Immature natural killer cell (primary cell): ENCODE measurements around the gene UBE2QL1. TPM values are rescaled to one million over a fixed set of nuclear protein-coding genes. Genes with fewer than 3 reads are reported as not detected.

ENCODE experiments used
- DNase-seq, 3 donors: peaks; one replicate each; pipeline ENCODE4 v3.0.0; 2022; ENCODE audit warnings: mixed read lengths in 1 of 3
- H3K27ac Mint-ChIP-seq, 6 donors: one replicate each; pipeline ENCODE4 v1.8.0; 2020; ENCODE audit warnings: mixed read lengths in 6 of 6, mild to moderate bottlenecking in 5 of 6, inconsistent platforms in 4 of 6, moderate library complexity in 3 of 6
- H3K27me3 Mint-ChIP-seq, 3 donors: one replicate each; pipeline ENCODE4 v1.8.0; 2020 to 2021; ENCODE audit warnings: low read depth in 3 of 3, mild to moderate bottlenecking in 3 of 3, mixed read lengths in 3 of 3, moderate library complexity in 3 of 3, inconsistent platforms in 1 of 3
- H3K36me3 Mint-ChIP-seq, 3 donors: one replicate each; pipeline ENCODE4 v1.8.0; 2020; ENCODE audit warnings: mixed read lengths in 3 of 3, inconsistent platforms in 2 of 3, mild to moderate bottlenecking in 2 of 3
- H3K4me1 Mint-ChIP-seq, 2 donors: one replicate each; pipeline ENCODE4 v1.8.0; 2020; ENCODE audit warnings: inconsistent platforms in 2 of 2, mild to moderate bottlenecking in 2 of 2, mixed read lengths in 2 of 2, moderate library complexity in 1 of 2
- H3K4me3 Mint-ChIP-seq, 5 donors: one replicate each; pipeline ENCODE4 v1.8.0; 2020; ENCODE audit warnings: mild to moderate bottlenecking in 5 of 5, mixed read lengths in 5 of 5, inconsistent platforms in 3 of 5, moderate library complexity in 3 of 5
- H3K9me3 Mint-ChIP-seq, 6 donors: one replicate each; pipeline ENCODE4 v1.8.0; 2020; ENCODE audit warnings: mild to moderate bottlenecking in 6 of 6, mixed read lengths in 6 of 6, inconsistent platforms in 4 of 6, moderate library complexity in 3 of 6
- polyA plus RNA-seq, 3 donors: library from polyadenylated mRNA; unstranded; fragments of 300-500 nt; fragmentation: Illumina TruSeq; gene quantifications; one replicate each; pipeline ENCODE4 v1.2.3, GENCODE V29; 2021

Gene UBE2QL1
- polyA plus RNA-seq, 3 donors from 2014 or later = not detected

- Mint-ChIP-seq H3K27me3 (peaks cover 0 to 9% (median 6%) of the 10 kb centered on the region in 3 donors), H3K36me3 (no peaks in the 10 kb centered on the region), H3K27ac (no peak overlapping the region), H3K9me3 (no peaks in the 10 kb centered on the region), H3K4me1 (no peaks in the 10 kb centered on the region), H3K4me3 (no peak overlapping the region)
- no peak for DNase-seq
Observed at GRCh38 chr5:6516823-6517222, 68.2 kb downstream of the UBE2QL1 start.

GRCh38 chr5:6517510-6517909, 68.9 kb downstream of the UBE2QL1 start:
- Mint-ChIP-seq H3K27ac (no peak overlapping the region), H3K27me3 (peaks cover 0 to 10% (median 6%) of the 10 kb centered on the region in 3 donors), H3K4me3 (no peak overlapping the region), H3K36me3 (no peaks in the 10 kb centered on the region), H3K4me1 (no peaks in the 10 kb centered on the region), H3K9me3 (no peaks in the 10 kb centered on the region)
- DNase-seq = no peak

GRCh38 chr5:6518298-6519057, 69.8 kb downstream of the UBE2QL1 start:
- Mint-ChIP-seq H3K36me3 (no peaks in the 10 kb centered on the region), H3K4me3 (no peak overlapping the region)
- no peak for DNase-seq

GRCh38 chr5:6520201-6520600, 71.5 kb downstream of the UBE2QL1 start:
- no peak for DNase-seq
- Mint-ChIP-seq H3K27ac (no peak overlapping the region), H3K27me3 (peaks cover 2 to 10% (median 6%) of the 10 kb centered on the region in 3 donors), H3K9me3 (no peaks in the 10 kb centered on the region), H3K4me3 (no peak overlapping the region), H3K4me1 (no peaks in the 10 kb centered on the region), H3K36me3 (no peaks in the 10 kb centered on the region)

More at GRCh38 chr5:6518298-6519057, 69.8 kb downstream of the UBE2QL1 start:
- Mint-ChIP-seq H3K27me3 (peaks cover 0 to 10% (median 6%) of the 10 kb centered on the region in 3 donors), H3K9me3 (no peaks in the 10 kb centered on the region), H3K4me1 (no peaks in the 10 kb centered on the region), H3K27ac (no peak overlapping the region)

- Mint-ChIP-seq H3K9me3 (no peaks in the 10 kb centered on the region), H3K4me3 (no peak overlapping the region), H3K4me1 (no peaks in the 10 kb centered on the region), H3K27me3 (peaks cover 2 to 7% (median 2%) of the 10 kb centered on the region in 3 donors), H3K27ac (no peak overlapping the region), H3K36me3 (no peaks in the 10 kb centered on the region)
- DNase-seq = no peak
Observed at GRCh38 chr5:6522331-6522730, 73.7 kb downstream of the UBE2QL1 start.

GRCh38 chr5:6522923-6523322, 74.3 kb downstream of the UBE2QL1 start:
- no peak overlapping the region for H3K27ac Mint-ChIP-seq
- DNase-seq = no peak
- no peak overlapping the region for H3K4me3 Mint-ChIP-seq
- no peaks in the 10 kb centered on the region for H3K9me3 Mint-ChIP-seq
- H3K4me1 Mint-ChIP-seq = no peaks in the 10 kb centered on the region
- H3K36me3 Mint-ChIP-seq = no peaks in the 10 kb centered on the region
- H3K27me3 Mint-ChIP-seq = peaks cover 2 to 7% (median 2%) of the 10 kb centered on the region in 3 donors

GRCh38 chr5:6525422-6525821, 76.8 kb downstream of the UBE2QL1 start:
- H3K27me3 Mint-ChIP-seq = peaks cover 0 to 6% (median 2%) of the 10 kb centered on the region in 3 donors
- no peaks in the 10 kb centered on the region for H3K4me1 Mint-ChIP-seq
- H3K9me3 Mint-ChIP-seq = no peaks in the 10 kb centered on the region
- no peaks in the 10 kb centered on the region for H3K36me3 Mint-ChIP-seq
- no peak overlapping the region for H3K4me3 Mint-ChIP-seq
- DNase-seq = no peak
- H3K27ac Mint-ChIP-seq = no peak overlapping the region

- DNase-seq = no peak
- H3K36me3 Mint-ChIP-seq = no peaks in the 10 kb centered on the region
- no peaks in the 10 kb centered on the region for H3K4me1 Mint-ChIP-seq
- peaks cover 0 to 6% (median 6%) of the 10 kb centered on the region in 3 donors for H3K27me3 Mint-ChIP-seq
- no peak overlapping the region for H3K4me3 Mint-ChIP-seq
- H3K9me3 Mint-ChIP-seq = no peaks in the 10 kb centered on the region
- H3K27ac Mint-ChIP-seq = no peak overlapping the region
Observed at GRCh38 chr5:6525910-6526309, 77.3 kb downstream of the UBE2QL1 start.

- Mint-ChIP-seq H3K4me3 (no peak overlapping the region), H3K27ac (no peak overlapping the region), H3K9me3 (peaks cover 0 to 2% (median 0%) of the 10 kb centered on the region in 6 donors), H3K36me3 (no peaks in the 10 kb centered on the region), H3K27me3 (peaks cover 2 to 6% (median 3%) of the 10 kb centered on the region in 3 donors), H3K4me1 (no peaks in the 10 kb centered on the region)
- no peak for DNase-seq
Observed at GRCh38 chr5:6527749-6528455, 79.2 kb downstream of the UBE2QL1 start.

- Mint-ChIP-seq H3K4me1 (no peaks in the 10 kb centered on the region), H3K27ac (no peak overlapping the region), H3K4me3 (no peak overlapping the region), H3K27me3 (peaks cover 3 to 8% (median 3%) of the 10 kb centered on the region in 3 donors), H3K9me3 (peaks cover 0 to 3% (median 0%) of the 10 kb centered on the region in 6 donors), H3K36me3 (no peaks in the 10 kb centered on the region)
- DNase-seq = no peak
Observed at GRCh38 chr5:6535594-6535993, 86.9 kb downstream of the UBE2QL1 start.

GRCh38 chr5:6539060-6539459, 90.4 kb downstream of the UBE2QL1 start:
- Mint-ChIP-seq H3K36me3 (no peaks in the 10 kb centered on the region), H3K9me3 (peaks cover 0 to 2% (median 0%) of the 10 kb centered on the region in 6 donors), H3K27ac (no peak overlapping the region), H3K27me3 (peaks cover 2 to 6% (median 4%) of the 10 kb centered on the region in 3 donors), H3K4me1 (no peaks in the 10 kb centered on the region), H3K4me3 (no peak overlapping the region)
- no peak for DNase-seq

GRCh38 chr5:6540111-6540827, 91.6 kb downstream of the UBE2QL1 start:
- Mint-ChIP-seq H3K9me3 (peaks cover 0 to 2% (median 0%) of the 10 kb centered on the region in 6 donors), H3K4me1 (no peaks in the 10 kb centered on the region), H3K27ac (no peak overlapping the region), H3K27me3 (peaks cover 2 to 5% (median 4%) of the 10 kb centered on the region in 3 donors), H3K4me3 (no peak overlapping the region), H3K36me3 (no peaks in the 10 kb centered on the region)
- no peak for DNase-seq

GRCh38 chr5:6541256-6542013, 92.8 kb downstream of the UBE2QL1 start:
- H3K27ac Mint-ChIP-seq = no peak overlapping the region
- no peak for DNase-seq
- H3K27me3 Mint-ChIP-seq = peaks cover 2 to 5% (median 4%) of the 10 kb centered on the region in 3 donors
- no peaks in the 10 kb centered on the region for H3K36me3 Mint-ChIP-seq
- H3K4me1 Mint-ChIP-seq = no peaks in the 10 kb centered on the region
- peaks cover 0 to 2% (median 0%) of the 10 kb centered on the region in 6 donors for H3K9me3 Mint-ChIP-seq
- no peak overlapping the region for H3K4me3 Mint-ChIP-seq
